ENCODE data around the gene KLHL14. TPM values are rescaled to one million over a fixed set of nuclear protein-coding genes. Genes with fewer than 3 reads are reported as not detected.

The KLHL14 gene
- total and polyA plus RNA-seq, 2 of the 13 experiments (the other 11 are each of a cell fraction or from before 2014, with no cell fraction given), result 16.0 to 41.8 TPM

DNA sequence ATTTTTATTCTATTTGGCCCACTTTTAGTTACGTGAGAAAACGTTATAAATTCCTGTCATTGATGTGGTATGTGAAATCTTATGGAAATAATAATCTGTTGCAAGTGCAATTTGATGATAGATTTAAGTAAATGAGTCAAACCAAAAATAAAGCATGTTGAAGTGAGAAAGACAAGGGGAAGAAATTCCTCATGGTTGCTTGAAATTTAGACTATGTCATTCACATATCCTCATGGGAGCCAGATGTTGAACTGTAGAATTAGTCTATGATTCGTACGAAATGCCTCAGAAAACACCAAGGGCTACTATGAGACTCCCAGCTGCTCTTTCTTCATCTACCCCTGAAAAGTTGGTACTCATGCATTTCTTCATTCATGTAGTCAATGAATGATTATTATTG is 55.7 kb downstream of the KLHL14 start (continued):
- TF ChIP-seq, protein P1, sequence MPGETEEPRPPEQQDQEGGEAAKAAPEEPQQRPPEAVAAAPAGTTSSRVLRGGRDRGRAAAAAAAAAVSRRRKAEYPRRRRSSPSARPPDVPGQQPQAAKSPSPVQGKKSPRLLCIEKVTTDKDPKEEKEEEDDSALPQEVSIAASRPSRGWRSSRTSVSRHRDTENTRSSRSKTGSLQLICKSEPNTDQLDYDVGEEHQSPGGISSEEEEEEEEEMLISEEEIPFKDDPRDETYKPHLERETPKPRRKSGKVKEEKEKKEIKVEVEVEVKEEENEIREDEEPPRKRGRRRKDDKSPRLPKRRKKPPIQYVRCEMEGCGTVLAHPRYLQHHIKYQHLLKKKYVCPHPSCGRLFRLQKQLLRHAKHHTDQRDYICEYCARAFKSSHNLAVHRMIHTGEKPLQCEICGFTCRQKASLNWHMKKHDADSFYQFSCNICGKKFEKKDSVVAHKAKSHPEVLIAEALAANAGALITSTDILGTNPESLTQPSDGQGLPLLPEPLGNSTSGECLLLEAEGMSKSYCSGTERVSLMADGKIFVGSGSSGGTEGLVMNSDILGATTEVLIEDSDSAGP (CRISPR knock-in tag; IDR thresholded peaks at IDR 0.05; ENCODE audit: borderline replicate concordance), result no peak

DNA sequence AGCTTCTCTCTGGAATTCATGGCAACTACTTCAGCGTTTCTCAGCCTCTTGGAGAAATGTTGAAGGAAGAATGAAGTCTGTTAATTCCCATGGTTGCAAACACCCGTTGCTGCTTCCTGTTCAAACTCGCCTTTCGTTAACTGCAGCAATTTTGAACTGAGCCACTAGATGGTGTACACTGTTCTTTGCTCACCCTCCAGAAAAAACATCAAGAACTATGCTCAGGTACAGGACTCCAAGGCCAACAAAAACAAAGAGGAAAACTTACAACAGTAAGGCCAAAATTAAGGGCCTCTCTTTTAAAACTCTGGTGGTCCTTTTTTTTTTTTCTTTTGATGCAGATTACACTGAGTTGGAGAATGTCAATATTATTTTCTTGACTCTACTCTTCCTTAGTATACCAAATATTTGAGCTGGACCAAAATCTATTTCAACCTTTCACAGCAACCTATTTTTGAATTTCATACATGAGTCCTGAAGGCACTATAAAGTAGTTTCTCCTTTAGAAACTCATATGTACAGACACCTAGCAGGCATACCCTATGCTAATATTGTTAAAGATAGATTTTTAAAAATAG is 58.2 kb downstream of the KLHL14 start:
- ChIA-PET POLR2A (interaction anchor here (1.0 to 2.2 kb wide), 2 partner anchors 55 to 90 kb away, joined by 3 to 5 read pairs; no protein-coding TSS in a partner anchor), CTCF (ENCODE audit: low intra/inter-chr PET ratio, low total read pairs) (interaction anchor here (1.6 to 2.3 kb wide), 3 partner anchors 205 to 216 kb away, joined by 5 to 24 read pairs (median 14); no protein-coding TSS in a partner anchor)
- Histone ChIP-seq H3K4me3 (replicated peaks in 1 of 3; ENCODE audit: insufficient read depth in 1 of 3, low read depth in 2 of 3, low read length in 3 of 3) (no peak overlapping the region), H3K36me3 (replicated peaks in 1 of 2; ENCODE audit: control insufficient read depth in 1 of 2, insufficient read depth in 2 of 2, low read length in 2 of 2) (peaks cover 1 to 18% of the 10 kb centered on the region in 2 experiments; a peak in 3 of 5 replicates), H3K9ac (ENCODE audit: insufficient read depth, low read depth, low read length) (no peak overlapping the region), H3K79me2 (ENCODE audit: insufficient read depth, low read length) (no peaks in the 10 kb centered on the region), H3K27ac (ENCODE audit: extremely low read length, insufficient read depth, low read length) (peak overlapping the region; percentile 17), H4K20me1 (ENCODE audit: insufficient read depth, low read length) (no peaks in the 10 kb centered on the region), H3K27me3 (ENCODE audit: control insufficient read depth in 1 of 2, insufficient read depth in 2 of 2, low read length in 2 of 2) (no peaks in the 10 kb centered on the region), H3K9me3 (ENCODE audit: low read length) (no peaks in the 10 kb centered on the region), H3K4me2 (ENCODE audit: low read depth, low read length) (no peak overlapping the region), H2AFZ (ENCODE audit: low read length) (no peak overlapping the region), H3K4me1 (ENCODE audit: insufficient read depth, low read length) (peaks cover 14% of the 10 kb centered on the region)
- in situ Hi-C loops (cut with HindIII; ENCODE audit: extremely low pct_ligation_motif_present, low pct_unique_long_range_greater_than_20kb) (loop anchor here (5.0 kb wide), 1 partner anchor 203 kb away; no protein-coding TSS in a partner anchor), intact Hi-C loops (cut with micrococcal nuclease; ENCODE audit: unreplicated experiment) (loop anchor here (1.0 to 2.0 kb wide), 6 partner anchors 10 to 205 kb away; no protein-coding TSS in a partner anchor)
- ATAC-seq (peak; percentile 98), FAIRE-seq (peak; percentile 94), DNase-seq (ENCODE audit: low spot score) (peak; percentile 79)
- BruUV-seq (replicated peaks), result no TSS peak
- WGBS (ENCODE audit: low lambda C conversion rate), result 4% methylated on average over 4 of the region's 4 CpGs
- no peak for TF ChIP-seq SNRNP70 (IDR thresholded peaks at IDR 0.05; ENCODE audit: low read depth, low read length)
- TF ChIP-seq NCOR1 (IDR thresholded peaks at IDR 0.05; ENCODE audit: borderline replicate concordance, low read length), result no peak
- TF ChIP-seq, protein P2, sequence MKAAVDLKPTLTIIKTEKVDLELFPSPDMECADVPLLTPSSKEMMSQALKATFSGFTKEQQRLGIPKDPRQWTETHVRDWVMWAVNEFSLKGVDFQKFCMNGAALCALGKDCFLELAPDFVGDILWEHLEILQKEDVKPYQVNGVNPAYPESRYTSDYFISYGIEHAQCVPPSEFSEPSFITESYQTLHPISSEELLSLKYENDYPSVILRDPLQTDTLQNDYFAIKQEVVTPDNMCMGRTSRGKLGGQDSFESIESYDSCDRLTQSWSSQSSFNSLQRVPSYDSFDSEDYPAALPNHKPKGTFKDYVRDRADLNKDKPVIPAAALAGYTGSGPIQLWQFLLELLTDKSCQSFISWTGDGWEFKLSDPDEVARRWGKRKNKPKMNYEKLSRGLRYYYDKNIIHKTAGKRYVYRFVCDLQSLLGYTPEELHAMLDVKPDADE (CRISPR knock-in tag; IDR thresholded peaks at IDR 0.05), result no peak
- TF ChIP-seq, protein P3, sequence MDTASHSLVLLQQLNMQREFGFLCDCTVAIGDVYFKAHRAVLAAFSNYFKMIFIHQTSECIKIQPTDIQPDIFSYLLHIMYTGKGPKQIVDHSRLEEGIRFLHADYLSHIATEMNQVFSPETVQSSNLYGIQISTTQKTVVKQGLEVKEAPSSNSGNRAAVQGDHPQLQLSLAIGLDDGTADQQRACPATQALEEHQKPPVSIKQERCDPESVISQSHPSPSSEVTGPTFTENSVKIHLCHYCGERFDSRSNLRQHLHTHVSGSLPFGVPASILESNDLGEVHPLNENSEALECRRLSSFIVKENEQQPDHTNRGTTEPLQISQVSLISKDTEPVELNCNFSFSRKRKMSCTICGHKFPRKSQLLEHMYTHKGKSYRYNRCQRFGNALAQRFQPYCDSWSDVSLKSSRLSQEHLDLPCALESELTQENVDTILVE (CRISPR knock-in tag; IDR thresholded peaks at IDR 0.05), result no peak
- peak; percentile 36; the same call in 1 of the 2 replicates for TF ChIP-seq FOXK1 (CRISPR knock-in tag; IDR thresholded peaks at IDR 0.05; ENCODE audit: borderline replicate concordance, low read depth)
- TF ChIP-seq MAFF (IDR thresholded peaks at IDR 0.05; ENCODE audit: low read depth, low read length), result no peak
- no peak for TF ChIP-seq KLF6 (CRISPR knock-in tag; IDR thresholded peaks at IDR 0.05)
- TF ChIP-seq ZNF652 (CRISPR knock-in tag; IDR thresholded peaks at IDR 0.05; ENCODE audit: borderline replicate concordance, low read depth), result no peak
- no peak for TF ChIP-seq ZKSCAN5 (CRISPR knock-in tag; IDR thresholded peaks at IDR 0.05)
- TF ChIP-seq ZNF607 (CRISPR knock-in tag; IDR thresholded peaks at IDR 0.05; ENCODE audit: borderline replicate concordance), result no peak
- TF ChIP-seq, protein P4, sequence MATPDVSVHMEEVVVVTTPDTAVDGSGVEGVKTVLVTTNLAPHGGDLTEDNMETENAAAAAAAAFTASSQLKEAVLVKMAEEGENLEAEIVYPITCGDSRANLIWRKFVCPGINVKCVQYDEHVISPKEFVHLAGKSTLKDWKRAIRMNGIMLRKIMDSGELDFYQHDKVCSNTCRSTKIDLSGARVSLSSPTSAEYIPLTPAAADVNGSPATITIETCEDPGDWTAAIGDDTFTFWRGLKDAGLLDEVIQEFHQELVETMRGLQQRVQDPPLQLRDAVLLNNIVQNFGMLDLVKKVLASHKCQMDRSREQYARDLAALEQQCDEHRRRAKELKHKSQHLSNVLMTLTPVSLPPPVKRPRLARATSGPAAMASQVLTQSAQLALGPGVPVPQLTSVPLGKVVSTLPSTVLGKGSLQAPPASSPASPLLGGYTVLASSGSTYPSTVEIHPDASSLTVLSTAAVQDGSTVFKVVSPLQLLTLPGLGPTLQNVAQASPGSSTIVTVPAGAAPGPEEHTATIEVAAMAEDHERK (CRISPR knock-in tag; IDR thresholded peaks at IDR 0.05; ENCODE audit: low read depth), result no peak
- TF ChIP-seq BHLHE40 (IDR thresholded peaks at IDR 0.05; ENCODE audit: low read length), result no peak
- no peak for TF ChIP-seq TAF1 (CRISPR knock-in tag; IDR thresholded peaks at IDR 0.05)
- no peak for TF ChIP-seq ZNF790 (CRISPR knock-in tag; IDR thresholded peaks at IDR 0.05; ENCODE audit: borderline replicate concordance)
- TF ChIP-seq, protein P5, sequence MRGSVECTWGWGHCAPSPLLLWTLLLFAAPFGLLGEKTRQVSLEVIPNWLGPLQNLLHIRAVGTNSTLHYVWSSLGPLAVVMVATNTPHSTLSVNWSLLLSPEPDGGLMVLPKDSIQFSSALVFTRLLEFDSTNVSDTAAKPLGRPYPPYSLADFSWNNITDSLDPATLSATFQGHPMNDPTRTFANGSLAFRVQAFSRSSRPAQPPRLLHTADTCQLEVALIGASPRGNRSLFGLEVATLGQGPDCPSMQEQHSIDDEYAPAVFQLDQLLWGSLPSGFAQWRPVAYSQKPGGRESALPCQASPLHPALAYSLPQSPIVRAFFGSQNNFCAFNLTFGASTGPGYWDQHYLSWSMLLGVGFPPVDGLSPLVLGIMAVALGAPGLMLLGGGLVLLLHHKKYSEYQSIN (CRISPR knock-in tag; IDR thresholded peaks at IDR 0.05; ENCODE audit: borderline replicate concordance), result no peak

All from HepG2 (cell line).